Spleen (tissue), 7 donors: ENCODE measurements around the gene IPCEF1.

Experiments used
- CTCF ChIP-seq, 11 experiments: fragments of 200-600 bp in 7 of 11; fragments of 450-650 bp in 4 of 11; sonication (generic) in 4 of 11; IDR thresholded peaks in 8 of 11; conservative IDR thresholded peaks in 3 of 11; 1 replicate in 7 of 11; 2 replicates in 4 of 11; pipeline versions ENCODE4 v1.4.0 to v1.8.0; 2016 to 2021; ENCODE audit warnings: antibody characterized with exemption in 11 of 11, inconsistent platforms in 4 of 11, mild to moderate bottlenecking in 1 of 11
- POLR2A ChIP-seq, 3 donors: fragments of 450-650 bp; IDR thresholded peaks; one replicate each; pipeline ENCODE4 v1.5.1; 2017; ENCODE audit warnings: antibody characterized with exemption in 3 of 3, mild to moderate bottlenecking in 1 of 3
- POLR2AphosphoS5 ChIP-seq, 3 donors: sonication (generic); formaldehyde crosslinking; IDR thresholded peaks; one replicate each; pipeline ENCODE4 v1.5.1; 2017; ENCODE audit warnings: antibody characterized with exemption in 3 of 3
- donor health status: DM: no; HTN: no; CAD: no; lungs with moderate emphysema.
- donor health status: DM: no; HTN: no; CAD: no.
- donor health status: DM: no; HTN: no; CAD: no.

DNA sequence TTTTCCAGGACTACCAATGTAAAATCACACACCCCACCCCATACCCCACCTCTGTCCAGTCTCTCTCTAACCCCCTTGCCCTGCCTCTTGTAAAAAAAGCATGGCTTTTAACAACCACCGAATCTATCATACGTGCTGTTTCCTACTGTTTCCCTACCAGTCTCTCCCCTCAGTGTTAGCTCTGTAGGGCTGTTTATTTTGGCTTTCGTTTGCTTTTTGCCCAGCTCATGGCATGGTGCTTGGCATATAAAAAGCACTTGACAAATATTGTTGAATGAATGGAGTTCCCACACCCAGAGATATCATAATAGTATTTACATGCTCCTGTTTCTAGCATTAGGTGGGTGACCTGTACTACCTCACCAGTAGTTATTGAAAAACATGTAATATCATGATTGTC, 169.4 kb downstream of the IPCEF1 start:
- TF ChIP-seq POLR2AphosphoS5 (IDR thresholded peaks at IDR 0.05) = no peak
- TF ChIP-seq CTCF (IDR thresholded peaks at IDR 0.05 in 8 of 11, conservative IDR thresholded peaks at IDR 0.05 in 3 of 11) = no peak
- TF ChIP-seq POLR2A (IDR thresholded peaks at IDR 0.05) = no peak
